ENCODE measurements around the gene DISC1.

GRCh38 chr1:231803353-231803752 is 176.8 kb downstream of the DISC1 start:
- TF ChIP-seq EZH2 (IDR thresholded peaks at IDR 0.05; ENCODE audit: insufficient read depth, poor library complexity, severe bottlenecking) (no peak), EZH2phosphoT487 (IDR thresholded peaks at IDR 0.05; ENCODE audit: insufficient read depth, low read depth) (no peak)

All from GM23248 (cell line).